HL-60/S4 (cell line): ENCODE data around the gene KRT39.
"Not testable (repeated sequence)": the region's sequence is repeated elsewhere in the genome, so short reads cannot be mapped to it uniquely, and the experiment has no call there.

ENCODE experiments used
- in situ Hi-C: fragments of 300-500 bp; cut with MboI; formaldehyde crosslinking; loops from 2 replicates; pipeline ENCODE4 v1.14.3; 2022; ENCODE audit warnings: low sequenced_read_pairs

The KRT39 gene

DNA sequence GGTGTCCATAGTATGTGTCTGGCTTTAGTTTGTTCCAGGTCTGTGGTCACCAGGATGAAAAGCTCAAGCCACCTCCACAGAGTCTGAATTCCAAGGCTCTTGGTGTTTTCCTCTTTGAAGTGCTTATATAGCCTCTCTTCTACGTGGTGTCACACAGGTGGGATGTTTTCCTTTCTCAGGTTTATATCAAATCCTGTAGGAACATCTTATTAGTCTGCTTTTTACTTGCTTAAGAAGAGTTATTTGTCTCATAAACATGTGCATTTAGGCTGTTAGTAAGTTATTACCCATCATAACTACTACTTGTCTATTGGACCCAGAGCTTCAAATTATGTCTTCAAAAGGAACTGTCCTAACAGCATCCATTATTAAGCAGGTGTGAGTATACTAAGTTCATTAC lies at the start of gene KRT39:
Gene KRT39, minus strand, starts transcription at position 101 of the 400 bp plus-strand sequence. Its CDS starts 92 bp downstream, at position 9.
- in situ Hi-C loops: no loop called here

DNA sequence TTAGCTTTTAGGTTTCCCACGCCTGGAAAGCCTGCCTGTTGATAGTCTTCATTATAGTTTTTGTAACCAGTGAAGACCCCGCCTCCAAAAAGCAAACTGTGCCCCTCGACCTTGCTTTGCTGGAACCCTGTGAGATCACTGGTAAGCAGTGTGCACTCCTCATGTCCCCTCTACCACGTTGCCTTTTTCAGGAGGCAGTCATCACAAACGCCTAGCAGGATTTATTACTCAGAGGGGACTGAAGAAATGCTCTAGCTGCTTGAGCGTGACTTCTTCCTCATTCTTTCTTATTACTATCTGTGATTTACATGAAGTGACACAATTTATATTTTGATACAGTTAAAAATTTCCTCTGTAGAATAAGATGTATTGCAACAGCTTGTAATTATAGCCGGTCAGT lies 48.7 kb upstream of the KRT39 start:
- in situ Hi-C loops: no loop called here

DNA sequence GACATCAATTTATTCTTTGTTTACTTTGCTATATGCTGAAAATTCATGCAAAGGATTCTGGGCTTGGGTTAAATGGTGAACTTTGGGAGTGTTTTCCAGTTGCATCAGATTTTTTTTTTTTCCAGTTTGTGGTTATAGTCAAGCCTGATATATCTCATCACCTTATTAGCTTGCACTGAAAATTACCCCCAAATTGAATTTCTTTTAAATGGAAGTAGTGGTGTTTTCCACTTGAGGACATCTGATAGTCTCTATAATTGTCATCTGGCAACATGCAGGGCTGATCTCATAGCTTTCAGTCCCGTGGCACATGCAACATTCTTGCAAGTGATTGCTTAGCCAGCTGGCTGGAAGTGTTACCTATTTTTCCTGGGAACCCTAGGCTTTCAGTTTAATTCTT lies 46.9 kb upstream of the KRT39 start:
- in situ Hi-C loops: no loop called here

- in situ Hi-C loops: no loop called here
Measured at GRCh38 chr17:41013181-41013580, 46.4 kb upstream of the KRT39 start.

GRCh38 chr17:41012326-41013120 lies 45.8 kb upstream of the KRT39 start:
- in situ Hi-C loops: no loop called here

DNA sequence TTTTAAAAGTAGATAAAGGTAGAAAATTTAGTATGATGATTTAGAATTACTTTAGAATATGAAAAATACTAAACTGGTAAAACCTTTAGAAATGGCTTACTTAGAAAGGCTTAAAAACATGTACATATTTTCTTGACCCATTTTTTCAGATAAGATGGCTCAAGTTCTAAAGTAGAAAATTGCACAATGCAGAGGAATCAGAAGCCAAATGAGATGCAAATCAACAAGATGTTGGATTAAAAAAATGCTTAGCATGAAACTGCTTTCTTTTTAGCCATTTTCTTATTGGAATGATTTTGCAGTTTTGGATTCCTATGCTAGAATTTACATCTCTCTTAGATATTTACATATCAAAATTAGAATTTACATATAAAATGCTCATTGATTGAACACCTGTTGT lies 43.7 kb upstream of the KRT39 start:
- in situ Hi-C loops: no loop called here

GRCh38 chr17:41009936-41010335 lies 43.2 kb upstream of the KRT39 start:
- in situ Hi-C loops: no loop called here

DNA sequence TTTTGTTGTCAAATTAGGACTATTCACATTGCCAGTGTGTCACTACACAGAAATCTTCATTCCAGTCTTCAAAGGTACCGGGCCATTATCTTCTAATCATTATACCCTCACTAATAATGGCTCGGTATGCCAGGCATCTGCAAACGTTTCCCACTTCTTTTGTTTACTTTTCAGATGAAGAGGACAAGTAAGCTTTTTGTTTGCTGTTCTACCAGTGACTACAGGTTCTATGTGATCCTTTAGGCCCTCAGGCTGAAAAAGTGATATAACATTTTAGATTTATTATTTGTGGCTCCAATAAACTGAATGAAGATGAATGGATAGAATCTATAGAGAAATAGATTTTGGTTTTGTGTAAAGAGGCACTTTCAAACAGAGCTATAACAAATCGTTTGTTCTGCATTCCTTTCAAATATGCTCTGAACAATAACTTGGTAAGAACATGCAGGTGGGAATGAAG lies 42.6 kb upstream of the KRT39 start:
- in situ Hi-C loops: no loop called here

- in situ Hi-C loops: no loop called here
Measured at GRCh38 chr17:41008811-41009210, 42.1 kb upstream of the KRT39 start, which contains the start of gene KRTAP3-1. Gene KRTAP3-1 (minus strand): TSS chr17:41009128. CDS start chr17:41009074, 54 bp downstream.

- in situ Hi-C loops: no loop called here
Measured at GRCh38 chr17:41004397-41004796, 37.6 kb upstream of the KRT39 start.

DNA sequence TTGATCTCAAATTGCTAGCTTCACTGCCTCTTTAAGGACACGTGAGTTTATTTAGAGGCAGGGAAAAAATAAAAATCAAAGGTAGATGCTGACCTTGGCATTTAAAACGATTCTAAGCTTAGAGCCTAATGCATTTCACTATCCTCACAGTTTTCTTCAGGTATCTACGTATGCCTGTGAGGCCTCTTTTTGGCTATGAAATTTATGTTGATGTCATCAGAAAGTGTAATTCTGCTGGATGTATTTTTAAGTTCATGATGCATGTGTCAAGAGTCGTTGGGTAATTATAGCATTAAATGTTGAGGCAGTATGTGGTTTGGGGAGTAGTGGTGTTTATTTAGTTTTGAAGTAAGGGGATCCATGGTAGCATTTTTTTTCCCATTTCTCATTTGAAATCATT lies 37.2 kb upstream of the KRT39 start:
- in situ Hi-C loops: no loop called here

GRCh38 chr17:41002814-41003213 lies 36.1 kb upstream of the KRT39 start:
- in situ Hi-C loops: no loop called here

GRCh38 chr17:41001795-41002194 lies 35.0 kb upstream of the KRT39 start:
- in situ Hi-C loops: no loop called here

DNA sequence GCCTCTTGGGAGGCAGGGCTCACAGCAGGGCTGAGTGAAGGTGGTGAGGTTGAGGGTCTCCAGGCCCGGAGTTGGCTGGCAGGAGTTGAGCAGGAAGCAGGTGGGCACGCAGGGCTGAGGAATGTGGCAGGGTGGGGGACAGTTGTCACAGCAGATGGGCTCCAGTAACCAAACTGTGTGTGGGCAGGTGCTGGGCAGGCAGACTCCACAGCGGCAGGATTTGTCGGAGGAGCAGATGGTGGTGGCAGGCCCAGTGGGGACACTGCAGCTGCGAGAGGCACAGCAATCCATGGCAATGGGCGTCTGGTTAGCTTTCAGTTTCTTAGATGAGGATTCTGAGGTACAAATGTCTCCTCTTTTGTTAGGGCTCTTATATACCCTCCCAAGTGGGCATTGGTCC lies 32.8 kb upstream of the KRT39 start, which contains the start of gene KRTAP3-2:
Gene KRTAP3-2, minus strand, starts transcription at position 344 of the 400 bp plus-strand sequence. Its CDS starts 53 bp downstream, at position 291.
- in situ Hi-C loops: not testable (repeated sequence)

GRCh38 chr17:40997361-40997760 lies 30.6 kb upstream of the KRT39 start:
- in situ Hi-C loops: no loop called here

DNA sequence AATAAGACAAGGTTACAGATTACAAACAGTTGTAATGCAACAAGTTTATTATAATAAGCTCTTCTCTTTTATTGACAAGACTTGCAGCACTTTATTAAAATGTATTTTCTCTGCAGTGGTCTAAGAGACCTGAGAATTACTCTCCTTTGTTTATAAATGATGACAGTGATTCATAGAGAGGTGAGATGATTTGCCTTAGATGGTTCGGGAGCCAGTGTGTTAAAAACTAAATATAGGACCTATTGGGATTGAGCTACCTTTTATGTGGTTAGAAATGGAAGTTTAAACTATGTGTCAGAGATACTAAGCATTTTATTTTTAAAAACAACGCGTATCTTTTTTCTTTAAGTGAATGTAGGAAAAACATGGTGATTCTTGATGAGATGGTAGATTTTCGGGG lies 30.1 kb upstream of the KRT39 start:
- in situ Hi-C loops: no loop called here

GRCh38 chr17:40995116-40995515 lies 28.4 kb upstream of the KRT39 start:
- in situ Hi-C loops: no loop called here

GRCh38 chr17:40993839-40994238 lies 27.1 kb upstream of the KRT39 start, which contains the start of gene KRTAP3-3:
Gene KRTAP3-3 (minus strand): TSS chr17:40994164. CDS start chr17:40994097, 67 bp downstream.
- in situ Hi-C loops: no loop called here

DNA sequence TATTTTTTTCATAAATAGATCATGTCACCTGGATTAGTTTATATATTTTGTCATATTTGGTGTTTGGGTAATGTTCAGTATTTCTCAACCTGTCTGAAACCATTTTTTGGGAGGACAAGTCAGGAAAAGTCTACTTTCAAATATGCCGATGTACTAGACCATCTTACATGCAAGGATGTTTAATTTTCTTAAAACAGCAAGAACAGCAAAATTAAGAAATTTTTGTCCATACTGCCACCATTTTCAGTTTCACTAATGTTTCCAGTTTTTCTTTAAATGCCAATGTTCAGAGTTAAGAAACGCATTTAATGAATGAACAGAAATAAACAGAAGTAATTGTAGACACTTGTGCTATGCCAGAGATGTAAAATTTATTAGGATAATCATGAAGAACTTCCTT lies 26.3 kb upstream of the KRT39 start:
- in situ Hi-C loops: no loop called here

DNA sequence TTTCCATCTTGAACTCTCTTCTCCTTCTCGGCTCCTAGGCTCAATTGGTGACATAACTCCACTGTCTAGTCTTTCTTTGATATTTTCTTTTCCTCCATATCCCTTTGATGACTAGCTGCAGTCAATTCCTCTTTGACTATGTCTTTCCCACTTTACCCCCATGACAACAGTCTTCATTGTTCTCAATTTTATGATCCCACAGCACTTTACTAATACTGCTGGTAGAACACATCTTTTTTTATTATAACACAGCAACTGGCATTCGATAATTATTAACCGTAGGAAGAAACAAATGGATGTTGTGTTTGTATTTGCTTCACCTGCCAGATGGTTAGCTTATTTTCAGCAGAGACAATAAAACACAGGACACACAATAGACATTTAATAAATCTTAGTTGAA lies 25.9 kb upstream of the KRT39 start:
- in situ Hi-C loops: no loop called here

GRCh38 chr17:40986920-40987319 lies 20.2 kb upstream of the KRT39 start:
- in situ Hi-C loops: no loop called here

- in situ Hi-C loops: no loop called here
Measured at GRCh38 chr17:40984226-40984625, 17.5 kb upstream of the KRT39 start, which contains the start of gene KRT40. Gene KRT40 (minus strand): TSS chr17:40984326. CDS start chr17:40984273, 53 bp downstream.
